HCEC 1CT (cell line): ENCODE results near the gene CACNA1I.

Experiments
- DNase-seq: peaks from one replicate; pipeline ENCODE4 v3.0.0-alpha.2; 2017

Gene CACNA1I

GRCh38 chr22:39703928-39704639 lies 133.5 kb downstream of the CACNA1I start:
- no peak for DNase-seq

DNA sequence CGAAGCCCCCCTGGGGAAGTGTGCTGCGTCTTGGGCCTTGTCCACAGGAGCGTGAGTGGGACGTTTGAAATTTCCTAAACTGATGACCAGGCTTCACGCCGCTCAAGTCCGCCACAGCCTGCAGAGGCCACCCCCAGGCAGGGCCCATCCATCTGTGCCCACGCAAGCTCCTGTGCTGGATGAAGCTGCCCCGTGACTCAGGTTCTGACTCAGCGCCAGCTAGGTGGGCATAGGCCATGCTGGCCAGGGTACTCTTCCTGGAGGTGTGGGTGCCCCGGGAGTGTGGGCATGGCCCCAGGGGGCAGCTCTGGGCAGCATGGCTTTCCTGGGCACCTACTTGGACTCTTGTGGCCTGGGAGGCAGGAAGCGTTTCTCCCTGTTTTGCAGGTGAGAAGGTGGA lies 134.8 kb downstream of the CACNA1I start:
- no peak for DNase-seq

DNA sequence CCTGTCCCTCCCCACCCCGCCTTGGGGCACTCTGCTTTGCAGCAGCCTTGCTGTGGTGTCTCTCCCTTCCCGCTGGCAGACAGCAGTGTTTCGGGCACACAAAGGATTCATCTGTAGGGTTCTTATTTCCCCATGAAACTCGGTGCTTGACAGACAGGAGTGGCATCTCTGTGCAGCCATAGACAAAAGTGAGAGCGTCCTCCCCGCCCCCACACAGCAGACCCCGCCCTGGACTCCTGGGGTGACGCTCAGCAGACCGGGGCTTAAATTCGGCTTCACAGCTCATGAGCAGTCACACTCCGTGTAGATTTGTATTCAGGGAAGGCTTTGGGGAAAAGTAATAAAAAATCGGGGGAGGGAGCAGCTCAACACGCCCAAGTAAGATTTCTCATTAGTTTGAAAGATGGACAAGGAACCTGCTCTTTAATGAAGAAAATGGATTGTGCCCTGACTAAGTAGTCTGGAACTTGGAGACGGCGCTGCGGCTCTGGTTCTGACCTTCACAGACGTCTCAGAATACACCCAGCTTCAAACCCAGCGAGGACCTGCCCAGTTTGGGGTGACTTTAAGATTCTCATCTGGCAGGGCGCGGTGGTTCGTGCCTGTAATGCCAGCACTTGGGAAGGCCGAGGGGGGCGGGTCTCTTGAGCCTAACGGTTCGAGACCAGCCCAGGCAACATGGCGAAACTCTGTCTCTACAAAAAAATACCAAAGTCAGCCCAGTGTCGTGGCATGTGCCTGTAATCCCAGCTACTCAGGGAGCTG lies 136.0 kb downstream of the CACNA1I start:
- no peak for DNase-seq

- DNase-seq: no peak
Observed at GRCh38 chr22:39707351-39707750, 136.8 kb downstream of the CACNA1I start.

- no peak for DNase-seq
Observed at GRCh38 chr22:39707816-39708215, 137.3 kb downstream of the CACNA1I start.

DNA sequence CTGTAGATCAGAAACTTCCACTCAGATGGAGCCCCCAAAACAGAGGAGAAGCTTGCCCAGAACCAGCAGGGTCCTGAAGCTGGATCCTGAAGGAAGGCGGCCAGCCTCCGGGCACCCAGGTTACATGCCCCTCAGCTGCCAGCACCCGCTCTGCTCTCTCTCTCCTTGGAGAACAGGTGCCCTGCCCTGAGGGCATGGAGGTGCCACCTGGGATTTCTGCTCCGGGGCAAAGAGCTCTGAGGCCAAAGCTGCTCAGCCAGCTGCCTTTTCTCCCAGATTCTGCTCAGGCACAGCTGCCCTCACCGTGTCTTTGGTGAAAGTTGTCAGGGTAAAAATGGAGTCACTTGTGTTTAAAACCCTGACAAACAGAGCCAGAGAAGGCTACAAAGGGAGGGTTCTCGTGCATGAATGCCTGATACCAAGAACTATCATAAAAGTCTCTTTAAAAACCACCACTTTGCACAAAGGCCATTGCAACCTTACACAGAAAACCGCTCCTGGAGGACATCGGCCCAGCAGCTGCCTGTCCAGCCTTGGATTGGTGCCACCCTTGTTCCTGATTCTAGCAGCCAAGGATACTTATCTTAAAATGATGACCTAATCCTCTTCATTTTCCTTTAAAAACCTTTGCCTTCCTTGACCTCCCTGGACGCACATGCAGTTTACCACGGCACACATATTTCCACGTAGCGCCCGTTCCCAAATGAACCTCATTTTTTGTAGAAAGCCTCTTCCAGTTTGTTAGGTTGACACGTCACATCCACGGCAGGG lies 140.0 kb downstream of the CACNA1I start:
- no peak for DNase-seq

- no peak for DNase-seq
Observed at GRCh38 chr22:39712081-39712480, 141.5 kb downstream of the CACNA1I start.

- no peak for DNase-seq
Observed at GRCh38 chr22:39712751-39713525, 142.4 kb downstream of the CACNA1I start.

- DNase-seq: no peak
Observed at GRCh38 chr22:39713799-39714290, 143.3 kb downstream of the CACNA1I start.

DNA sequence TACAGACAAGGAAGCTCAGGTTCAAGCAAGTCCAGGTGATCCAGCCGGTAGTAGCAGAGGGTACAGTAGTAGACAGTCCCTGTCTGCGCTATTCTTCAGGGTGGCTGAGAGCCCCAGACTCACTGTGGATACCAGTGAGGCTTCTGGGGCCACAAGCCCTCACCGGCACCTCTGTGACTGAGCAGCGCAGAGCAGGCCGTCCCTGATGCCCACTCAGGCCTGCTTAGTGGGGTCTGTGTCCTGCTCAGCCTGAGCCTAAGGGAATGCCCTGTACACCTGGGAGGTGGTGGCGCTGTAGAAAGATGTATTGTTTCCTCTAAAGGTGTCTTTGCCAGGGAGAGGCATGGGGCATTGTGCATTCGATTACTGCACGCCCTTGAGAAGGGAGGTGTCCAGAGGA lies 143.8 kb downstream of the CACNA1I start:
- DNase-seq: no peak

DNA sequence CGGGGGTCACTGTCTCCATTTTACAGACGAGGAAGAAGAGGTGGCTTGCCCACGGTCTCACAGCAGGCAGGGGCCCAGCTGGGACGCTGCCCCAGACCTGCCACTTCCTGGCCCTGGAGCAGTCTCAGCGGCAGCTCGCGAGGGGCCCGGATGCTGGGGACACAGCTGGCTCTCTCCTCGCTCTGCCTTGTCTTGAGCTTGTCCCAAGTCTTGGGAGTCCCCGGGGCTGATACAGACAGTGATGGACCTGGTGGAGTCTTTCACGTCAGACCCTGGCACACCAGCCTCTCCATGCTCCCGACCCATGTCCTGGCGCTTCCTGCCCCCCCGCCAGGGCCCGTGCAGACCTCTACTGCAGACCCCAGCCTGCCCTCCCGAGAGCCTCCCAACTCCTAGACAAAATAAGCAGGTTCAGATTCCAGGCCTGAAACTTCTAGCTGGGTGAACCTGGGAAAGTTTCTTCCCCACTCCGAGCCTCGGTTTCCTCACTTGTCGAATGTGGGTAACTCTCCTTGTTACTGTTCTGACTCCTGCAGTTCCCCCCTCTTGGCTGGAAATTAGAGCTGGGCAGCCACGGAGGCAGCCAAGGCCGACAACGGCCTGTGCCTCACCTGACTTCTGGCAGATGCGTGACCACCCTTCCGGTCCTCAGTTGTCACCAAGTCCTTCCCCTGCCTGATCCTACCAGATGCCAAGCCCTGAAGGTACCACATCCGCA lies 145.4 kb downstream of the CACNA1I start:
- DNase-seq: no peak

DNA sequence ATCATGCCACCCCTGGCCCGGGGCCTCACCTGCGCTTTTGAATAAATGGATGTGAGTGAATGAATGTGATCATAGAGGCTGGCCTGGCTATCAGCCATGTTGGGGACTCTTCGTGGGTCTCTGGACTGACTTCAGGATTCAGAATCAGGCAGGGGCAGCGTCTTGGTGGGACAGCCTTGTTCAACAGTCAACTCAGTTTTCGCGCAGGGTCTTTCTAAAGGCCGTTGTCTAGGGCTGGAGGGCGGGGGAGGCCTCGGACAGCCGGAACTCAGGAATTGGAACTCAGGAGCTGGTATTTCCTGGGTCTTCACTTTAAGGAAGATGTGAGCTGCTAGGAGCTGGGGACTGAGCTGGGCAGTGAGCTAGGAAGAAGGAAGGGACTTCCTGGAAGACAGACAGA lies 146.0 kb downstream of the CACNA1I start:
- DNase-seq: no peak

GRCh38 chr22:39717099-39717498 lies 146.5 kb downstream of the CACNA1I start:
- no peak for DNase-seq

DNA sequence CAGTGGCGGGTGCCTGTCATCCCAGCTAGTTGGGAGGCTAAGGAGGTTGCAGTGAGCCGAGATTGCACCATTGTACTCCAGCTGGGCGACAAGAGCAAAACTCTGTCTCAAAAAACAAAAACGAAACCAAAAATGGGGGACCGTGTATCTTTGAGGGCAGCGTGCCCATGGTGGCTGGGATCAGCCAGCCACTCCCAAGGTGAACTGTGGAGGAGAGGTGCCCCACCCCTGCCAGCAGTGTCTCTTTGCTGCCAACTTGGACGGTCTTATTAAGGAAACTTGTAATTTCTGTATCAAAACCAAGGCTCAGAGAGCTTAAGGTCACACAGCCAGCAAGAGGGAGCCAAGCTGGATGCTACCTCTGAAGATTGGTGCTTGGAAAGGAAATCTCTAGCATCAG lies 147.7 kb downstream of the CACNA1I start:
- DNase-seq: no peak

DNA sequence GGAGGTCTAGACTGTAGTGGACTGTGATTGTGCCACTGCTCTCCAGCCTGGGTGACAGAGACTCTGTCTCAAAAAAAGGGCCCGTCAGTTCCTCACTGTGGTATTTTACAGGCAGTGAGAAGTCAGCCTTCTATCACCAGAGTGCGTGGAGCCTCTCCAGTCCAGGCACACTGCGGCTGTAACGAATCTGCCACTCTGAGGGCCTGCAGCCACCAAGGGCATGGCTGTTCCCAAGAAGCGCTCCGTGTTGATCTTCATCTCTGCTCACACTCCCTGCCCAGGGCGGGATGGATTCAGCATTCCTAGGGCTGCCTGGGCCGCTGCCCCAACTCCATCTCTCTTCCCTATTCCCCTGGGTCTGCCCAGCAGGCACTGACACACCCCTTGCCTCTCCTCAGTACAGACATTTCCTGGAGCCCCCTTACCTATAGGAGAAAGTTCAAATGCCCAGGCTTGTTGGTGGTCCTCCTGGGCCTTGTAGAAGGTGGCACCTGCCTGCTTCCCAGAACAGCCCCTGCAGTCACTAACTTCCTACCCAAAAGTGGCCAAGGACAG lies 148.4 kb downstream of the CACNA1I start:
- DNase-seq: no peak

- DNase-seq: no peak
Observed at GRCh38 chr22:39719559-39720450, 149.3 kb downstream of the CACNA1I start.

DNA sequence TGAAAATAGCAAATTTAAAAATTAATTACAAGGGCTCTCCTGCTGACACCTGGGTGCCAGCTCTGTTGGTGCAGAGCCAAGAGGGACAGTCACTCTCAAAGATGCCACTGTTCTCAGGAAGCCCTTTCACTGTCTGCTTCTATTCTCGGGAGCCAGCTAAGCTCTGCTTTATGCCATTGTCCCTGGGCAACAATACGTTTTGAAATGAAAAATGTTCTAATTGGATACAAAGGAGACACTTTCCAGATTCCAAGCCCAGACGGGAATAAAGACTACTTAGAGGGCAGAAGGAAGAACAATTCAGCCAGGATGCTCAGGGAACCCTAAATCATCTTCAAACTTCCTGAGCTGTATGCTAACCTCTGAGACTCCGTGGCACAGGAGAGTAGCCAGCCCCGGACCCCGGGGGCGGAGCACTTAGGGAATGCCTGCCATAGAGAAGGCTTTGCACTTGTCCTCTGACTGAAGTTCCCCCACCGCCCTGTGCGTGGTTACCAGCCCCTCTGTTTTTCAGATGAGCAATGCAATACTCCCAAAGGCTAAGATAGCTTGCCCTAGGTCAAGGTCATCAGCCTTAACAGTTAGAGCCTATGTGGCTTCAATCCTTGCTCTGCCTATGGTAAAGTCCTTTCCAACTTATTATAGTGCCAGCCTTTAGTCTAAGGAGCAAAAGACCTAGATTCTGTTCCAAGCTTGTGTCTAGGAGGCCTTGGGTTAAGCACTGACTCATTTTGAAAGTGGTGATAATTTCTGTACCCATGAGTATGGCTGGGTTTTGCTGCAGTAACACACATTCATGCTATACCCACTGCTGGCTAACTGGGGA lies 150.9 kb downstream of the CACNA1I start:
- no peak for DNase-seq

DNA sequence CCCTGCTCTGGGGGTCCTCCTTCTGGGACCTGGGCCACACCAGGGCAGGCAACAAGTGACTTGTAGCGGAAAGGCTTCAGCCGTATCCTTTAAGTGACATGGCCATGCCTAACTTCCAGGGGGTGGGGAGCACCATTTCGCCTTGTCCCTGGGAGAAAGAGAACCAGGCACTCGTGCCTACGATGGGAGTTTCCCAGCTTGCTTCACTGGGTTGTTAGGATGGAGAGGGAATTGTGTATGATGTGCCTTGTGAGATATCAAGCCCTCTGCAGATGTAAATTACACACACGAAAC lies 151.4 kb downstream of the CACNA1I start:
- DNase-seq: no peak

DNA sequence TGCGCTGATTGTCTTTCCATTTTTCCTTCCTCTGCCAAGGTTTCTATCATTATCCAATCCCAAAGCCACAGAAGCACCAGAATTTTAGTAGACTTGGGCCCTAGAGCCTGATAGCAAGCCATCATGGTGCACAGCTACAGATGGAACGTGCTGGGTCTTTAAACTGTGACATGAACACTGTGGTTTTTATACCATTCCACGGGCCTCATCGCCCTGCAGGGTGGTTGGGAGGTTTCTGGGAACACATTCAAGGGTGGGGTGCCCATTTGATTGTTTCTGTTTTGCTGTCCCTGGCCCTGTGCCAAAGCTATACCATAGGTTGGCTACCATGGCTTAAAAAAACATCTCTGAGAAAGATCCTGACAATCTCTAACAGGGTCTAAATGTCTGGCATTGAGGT lies 151.9 kb downstream of the CACNA1I start:
- no peak for DNase-seq

- DNase-seq: no peak
Observed at GRCh38 chr22:39723463-39723862, 152.9 kb downstream of the CACNA1I start.
